Activated CD8-positive, alpha-beta memory T cell treated with anti-CD3 and anti-CD28 coated beads for 1 hour (primary cell): Measurements from ENCODE around the gene CCDC17.
"Not testable (repeated sequence)": the region's sequence is repeated elsewhere in the genome, so short reads cannot be mapped to it uniquely, and the experiment has no call there.

Experiments
- DNase-seq, 2 donors: peaks; one replicate each; pipeline ENCODE4 v3.0.0-alpha.2; 2020; ENCODE audit warnings: low read depth in 1 of 2; ENCODE audit errors: extremely low read depth in 1 of 2

The CCDC17 gene

GRCh38 chr1:45622524-45623394 is 1.1 kb downstream of the CCDC17 start:
- DNase-seq: no peak

- DNase-seq: no peak
Measured at GRCh38 chr1:45621895-45622523, 1.8 kb downstream of the CCDC17 start.

GRCh38 chr1:45621501-45621836 is 2.4 kb downstream of the CCDC17 start:
- DNase-seq: no peak

GRCh38 chr1:45620588-45621500 is 3.0 kb downstream of the CCDC17 start:
- DNase-seq: no peak

GRCh38 chr1:45619149-45619921 is 4.5 kb downstream of the CCDC17 start:
- DNase-seq: no peak

GRCh38 chr1:45617618-45618017 is 6.2 kb downstream of the CCDC17 start:
- no peak for DNase-seq

GRCh38 chr1:45615885-45616284 is 8.0 kb downstream of the CCDC17 start:
- DNase-seq: no peak

GRCh38 chr1:45612941-45613579 is 10.8 kb downstream of the CCDC17 start:
- no peak for DNase-seq

- no peak for DNase-seq
Measured at GRCh38 chr1:45610589-45611226, 13.1 kb downstream of the CCDC17 start.

GRCh38 chr1:45608175-45609156 is 15.4 kb downstream of the CCDC17 start:
- DNase-seq: no peak

GRCh38 chr1:45607404-45608074 is 16.3 kb downstream of the CCDC17 start:
- no peak for DNase-seq

GRCh38 chr1:45604239-45604638 is 19.6 kb downstream of the CCDC17 start:
- no peak for DNase-seq

GRCh38 chr1:45596765-45597164 is 27.1 kb downstream of the CCDC17 start:
- not testable (repeated sequence) for DNase-seq

- DNase-seq: no peak
Measured at GRCh38 chr1:45594412-45594811, 29.4 kb downstream of the CCDC17 start.

- no peak for DNase-seq
Measured at GRCh38 chr1:45589861-45590260, 34.0 kb downstream of the CCDC17 start.

GRCh38 chr1:45586769-45587168 is 37.1 kb downstream of the CCDC17 start:
- DNase-seq: no peak

GRCh38 chr1:45585496-45586075 is 38.3 kb downstream of the CCDC17 start:
- no peak for DNase-seq

GRCh38 chr1:45585110-45585426 is 38.8 kb downstream of the CCDC17 start:
- no peak for DNase-seq
